GM06990 (cell line): Measurements from ENCODE around the gene DHX58.

Source experiments
- DNase-seq: peaks from one replicate; pipeline ENCODE4 v3.0.0-alpha.2; 2011; ENCODE audit not compliant: insufficient read length; ENCODE audit errors: extremely low read depth
- H3K27me3 ChIP-seq: replicated peaks from 2 replicates; pipeline ENCODE4 v1.6.0; 2011; ENCODE audit warnings: low read length; ENCODE audit not compliant: control insufficient read depth, insufficient read depth
- H3K36me3 ChIP-seq: 2 replicates; pipeline ENCODE4 v1.5.1; 2011; ENCODE audit warnings: low read length; ENCODE audit not compliant: control insufficient read depth, insufficient read depth
- H3K4me3 ChIP-seq: replicated peaks from 2 replicates; pipeline ENCODE4 v1.5.1; 2011; ENCODE audit warnings: low read depth, mild to moderate bottlenecking, control low read depth, low read length
- CTCF ChIP-seq: IDR thresholded peaks from 2 replicates; pipeline ENCODE4 v1.5.1; 2011; ENCODE audit warnings: low read length, control low read depth, mild to moderate bottlenecking, inconsistent platforms; ENCODE audit not compliant: insufficient read depth, poor library complexity, severe bottlenecking

DHX58 gene

GRCh38 chr17:42059815-42060214 lies 52.7 kb downstream of the DHX58 start:
- DNase-seq: no peak
- H3K27me3 ChIP-seq: no peaks in the 10 kb centered on the region
- no peak for TF ChIP-seq CTCF
- H3K36me3 ChIP-seq: no peaks in the 10 kb centered on the region
- H3K4me3 ChIP-seq: no peak overlapping the region

GRCh38 chr17:42058063-42058462 lies 54.5 kb downstream of the DHX58 start:
- no peak for DNase-seq
- no peaks in the 10 kb centered on the region for H3K27me3 ChIP-seq
- H3K4me3 ChIP-seq: no peak overlapping the region
- H3K36me3 ChIP-seq: no peaks in the 10 kb centered on the region
- TF ChIP-seq CTCF: no peak

- Histone ChIP-seq H3K36me3 (no peaks in the 10 kb centered on the region), H3K27me3 (no peaks in the 10 kb centered on the region), H3K4me3 (no peak overlapping the region)
- no peak for TF ChIP-seq CTCF
- DNase-seq: no peak
Observed at GRCh38 chr17:42056635-42057034, 55.9 kb downstream of the DHX58 start.

GRCh38 chr17:42055496-42055895 lies 57.0 kb downstream of the DHX58 start:
- H3K36me3 ChIP-seq: no peaks in the 10 kb centered on the region
- no peak for DNase-seq

GRCh38 chr17:42055027-42055426 lies 57.5 kb downstream of the DHX58 start:
- DNase-seq: no peak

More at GRCh38 chr17:42055496-42055895, 57.0 kb downstream of the DHX58 start:
- H3K4me3 ChIP-seq: no peak overlapping the region
- TF ChIP-seq CTCF: no peak
- no peaks in the 10 kb centered on the region for H3K27me3 ChIP-seq

More at GRCh38 chr17:42055027-42055426, 57.5 kb downstream of the DHX58 start:
- Histone ChIP-seq H3K27me3 (no peaks in the 10 kb centered on the region), H3K4me3 (no peak overlapping the region), H3K36me3 (no peaks in the 10 kb centered on the region)
- TF ChIP-seq CTCF: no peak
